GM13976 (cell line): ENCODE measurements around the gene TMEFF2.

Experiments
- DNase-seq: peaks from one replicate; pipeline ENCODE4 v3.0.0; 2012; ENCODE audit warnings: low spot score
- in situ Hi-C: fragments of 300-500 bp; cut with MboI; formaldehyde crosslinking; loops from one replicate; pipeline ENCODE4 v1.12.0; 2022; ENCODE audit warnings: low sequenced_read_pairs, mixed read lengths, inconsistent platforms; ENCODE audit not compliant: unreplicated experiment
- TF ChIP-seq, protein P1 (sequence below): IDR thresholded peaks from 2 replicates; pipeline ENCODE4 v1.5.1; 2012; ENCODE audit warnings: borderline replicate concordance, mild to moderate bottlenecking; ENCODE audit not compliant: insufficient read depth; ENCODE audit errors: extremely low read depth, missing control alignments, control extremely low read depth

Gene TMEFF2

DNA sequence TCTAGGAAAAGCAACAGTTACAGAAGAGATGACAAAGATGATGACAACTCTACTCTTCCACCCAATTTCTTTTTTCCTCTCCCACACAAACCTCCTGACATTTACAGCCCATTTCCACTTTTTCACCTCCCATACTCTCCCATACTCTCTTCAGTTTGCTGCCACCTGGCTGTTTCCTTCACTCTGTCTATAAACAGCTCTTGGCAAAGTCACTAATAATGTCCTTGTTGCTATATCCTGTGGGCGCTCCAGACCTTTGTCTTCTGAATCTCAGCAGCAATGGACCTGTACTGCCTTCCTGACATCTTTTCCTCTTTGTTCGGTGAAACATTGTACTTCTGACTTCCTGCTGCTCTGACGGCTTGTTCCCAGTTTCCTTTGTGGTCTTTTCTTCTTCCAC lies 287.2 kb downstream of the TMEFF2 start:
- TF ChIP-seq, protein P1, sequence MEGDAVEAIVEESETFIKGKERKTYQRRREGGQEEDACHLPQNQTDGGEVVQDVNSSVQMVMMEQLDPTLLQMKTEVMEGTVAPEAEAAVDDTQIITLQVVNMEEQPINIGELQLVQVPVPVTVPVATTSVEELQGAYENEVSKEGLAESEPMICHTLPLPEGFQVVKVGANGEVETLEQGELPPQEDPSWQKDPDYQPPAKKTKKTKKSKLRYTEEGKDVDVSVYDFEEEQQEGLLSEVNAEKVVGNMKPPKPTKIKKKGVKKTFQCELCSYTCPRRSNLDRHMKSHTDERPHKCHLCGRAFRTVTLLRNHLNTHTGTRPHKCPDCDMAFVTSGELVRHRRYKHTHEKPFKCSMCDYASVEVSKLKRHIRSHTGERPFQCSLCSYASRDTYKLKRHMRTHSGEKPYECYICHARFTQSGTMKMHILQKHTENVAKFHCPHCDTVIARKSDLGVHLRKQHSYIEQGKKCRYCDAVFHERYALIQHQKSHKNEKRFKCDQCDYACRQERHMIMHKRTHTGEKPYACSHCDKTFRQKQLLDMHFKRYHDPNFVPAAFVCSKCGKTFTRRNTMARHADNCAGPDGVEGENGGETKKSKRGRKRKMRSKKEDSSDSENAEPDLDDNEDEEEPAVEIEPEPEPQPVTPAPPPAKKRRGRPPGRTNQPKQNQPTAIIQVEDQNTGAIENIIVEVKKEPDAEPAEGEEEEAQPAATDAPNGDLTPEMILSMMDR: no peak
- no peak for DNase-seq
- in situ Hi-C loops: no loop called here

DNA sequence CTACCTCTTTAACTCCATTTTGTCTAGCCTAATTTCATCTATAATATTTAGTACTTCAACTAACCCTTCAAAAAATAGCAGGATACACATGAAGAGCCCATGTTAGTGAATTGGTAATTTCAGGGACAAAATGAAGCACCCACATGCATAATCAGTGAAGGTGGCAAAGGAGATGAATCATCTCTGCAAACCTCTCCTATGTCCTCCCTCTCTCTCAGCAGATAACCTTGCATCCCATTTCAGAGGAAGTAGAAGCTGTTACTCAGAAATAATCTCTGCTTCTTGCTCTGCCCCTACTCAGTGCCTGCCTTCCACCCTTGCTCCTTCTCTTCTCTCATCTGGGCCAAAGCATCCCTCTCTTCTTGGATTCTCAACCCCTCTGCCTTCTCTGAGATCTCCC lies 287.6 kb downstream of the TMEFF2 start:
- in situ Hi-C loops: no loop called here
- TF ChIP-seq, protein P1: no peak
- DNase-seq: no peak

DNA sequence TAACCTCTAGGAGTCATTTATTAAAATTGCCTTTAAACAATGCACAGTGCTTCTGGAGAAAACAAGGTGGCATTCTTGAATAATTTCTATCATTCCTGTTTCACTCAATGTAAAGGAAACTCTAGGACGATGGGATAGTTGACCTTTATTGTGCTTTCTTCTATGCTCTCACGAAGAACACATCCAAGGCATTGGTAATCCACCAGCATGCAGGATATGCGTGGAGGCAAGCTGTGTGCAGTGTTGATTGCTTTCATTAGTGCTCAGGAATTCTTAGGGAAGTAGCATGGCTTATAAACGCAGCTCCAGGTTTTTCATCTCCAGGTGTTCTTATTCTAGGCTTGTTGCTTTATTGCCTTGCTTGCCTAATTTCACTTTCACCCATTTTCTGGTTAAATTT lies 289.4 kb downstream of the TMEFF2 start:
- in situ Hi-C loops: no loop called here
- no peak for DNase-seq
- TF ChIP-seq, protein P1: no peak

DNA sequence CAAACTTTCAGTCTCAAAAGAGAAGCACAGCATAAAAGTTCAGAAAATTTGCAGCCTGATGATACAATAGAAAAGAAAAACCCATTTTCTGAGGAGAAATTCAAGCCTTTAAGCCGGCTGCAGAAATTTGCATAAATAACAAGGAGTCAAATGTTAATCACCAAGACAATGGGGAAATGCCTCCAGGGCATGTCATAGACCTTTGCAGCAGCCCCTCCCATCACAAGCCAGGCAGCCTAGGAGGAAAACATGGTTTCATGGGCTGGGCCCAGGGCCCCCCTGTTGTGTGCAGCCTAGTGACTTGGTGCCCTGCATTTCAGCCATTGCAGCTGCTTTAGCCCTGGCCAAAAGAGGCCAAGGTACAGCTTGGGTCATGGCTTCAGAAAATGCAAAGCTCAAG lies 293.7 kb downstream of the TMEFF2 start:
- in situ Hi-C loops: no loop called here
- TF ChIP-seq, protein P1: no peak
- DNase-seq: no peak

DNA sequence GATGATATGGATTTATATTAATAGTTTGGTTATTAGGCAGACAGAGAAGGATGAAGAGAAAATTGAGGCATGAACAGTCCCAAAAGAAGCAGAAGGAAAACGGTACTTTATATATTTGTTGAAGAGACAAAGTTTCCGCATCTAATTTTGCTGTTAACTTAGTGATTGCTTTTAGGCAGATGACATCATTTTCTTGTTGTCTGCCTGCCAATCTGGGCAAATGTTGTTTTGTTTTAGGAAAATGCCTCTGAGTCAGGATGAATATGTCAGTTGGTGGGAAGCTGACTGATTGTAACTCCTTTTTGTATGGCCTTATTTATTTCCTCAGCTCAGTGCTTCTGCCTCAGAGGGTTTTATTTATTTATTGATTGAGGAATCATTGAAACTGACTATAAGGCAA lies 295.3 kb downstream of the TMEFF2 start:
- in situ Hi-C loops: no loop called here
- DNase-seq: no peak
- TF ChIP-seq, protein P1: no peak
